Measurements from ENCODE around the gene ELL.

DNA sequence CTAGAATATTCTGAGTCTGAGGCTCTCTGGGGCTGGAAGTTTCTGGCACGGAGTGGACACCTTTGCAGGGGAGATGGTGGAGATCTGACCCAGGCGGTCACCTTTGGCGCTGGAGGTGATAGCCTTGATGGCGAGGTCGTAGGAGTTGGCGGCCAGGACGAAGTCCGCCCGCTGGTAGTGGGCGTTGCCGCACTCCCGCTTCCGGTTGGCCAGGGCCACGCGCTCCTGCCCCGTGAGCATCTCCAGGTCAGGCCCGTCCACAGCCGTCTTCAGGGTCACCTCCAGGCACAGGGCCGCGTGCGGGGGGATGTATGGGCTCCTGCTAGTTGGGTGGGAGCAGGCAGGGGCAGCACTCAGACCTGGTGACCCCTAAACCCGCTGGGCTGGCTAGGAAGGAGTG is 16.2 kb upstream of the ELL start:
- TF ChIP-seq, protein P1, sequence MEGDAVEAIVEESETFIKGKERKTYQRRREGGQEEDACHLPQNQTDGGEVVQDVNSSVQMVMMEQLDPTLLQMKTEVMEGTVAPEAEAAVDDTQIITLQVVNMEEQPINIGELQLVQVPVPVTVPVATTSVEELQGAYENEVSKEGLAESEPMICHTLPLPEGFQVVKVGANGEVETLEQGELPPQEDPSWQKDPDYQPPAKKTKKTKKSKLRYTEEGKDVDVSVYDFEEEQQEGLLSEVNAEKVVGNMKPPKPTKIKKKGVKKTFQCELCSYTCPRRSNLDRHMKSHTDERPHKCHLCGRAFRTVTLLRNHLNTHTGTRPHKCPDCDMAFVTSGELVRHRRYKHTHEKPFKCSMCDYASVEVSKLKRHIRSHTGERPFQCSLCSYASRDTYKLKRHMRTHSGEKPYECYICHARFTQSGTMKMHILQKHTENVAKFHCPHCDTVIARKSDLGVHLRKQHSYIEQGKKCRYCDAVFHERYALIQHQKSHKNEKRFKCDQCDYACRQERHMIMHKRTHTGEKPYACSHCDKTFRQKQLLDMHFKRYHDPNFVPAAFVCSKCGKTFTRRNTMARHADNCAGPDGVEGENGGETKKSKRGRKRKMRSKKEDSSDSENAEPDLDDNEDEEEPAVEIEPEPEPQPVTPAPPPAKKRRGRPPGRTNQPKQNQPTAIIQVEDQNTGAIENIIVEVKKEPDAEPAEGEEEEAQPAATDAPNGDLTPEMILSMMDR (IDR thresholded peaks at IDR 0.05; ENCODE audit: insufficient read depth, low read length, poor library complexity, severe bottlenecking): no peak
- no peak for TF ChIP-seq EZH2phosphoT487 (conservative IDR thresholded peaks at IDR 0.05; ENCODE audit: low read length)
